Suprapubic skin (tissue), 4 donors: ENCODE measurements around the gene TIMM50.

Source experiments
- POLR2A ChIP-seq, 2 donors: fragments of 450-650 bp; IDR thresholded peaks; one replicate each; pipeline ENCODE4 v1.6.1; 2017; ENCODE audit warnings: antibody characterized with exemption in 2 of 2, mild to moderate bottlenecking in 2 of 2, moderate library complexity in 2 of 2
- POLR2AphosphoS5 ChIP-seq, 3 donors: sonication (generic); formaldehyde crosslinking; IDR thresholded peaks; one replicate each; pipeline ENCODE4 v1.6.1; 2017; ENCODE audit warnings: antibody characterized with exemption in 3 of 3
- TF ChIP-seq, protein P1 (sequence below), 2 donors: fragments of 200-600 bp in 1 of 2; fragments of 450-650 bp in 1 of 2; sonication (generic) in 1 of 2; IDR thresholded peaks; one replicate each; pipeline ENCODE4 v1.5.1; 2016 to 2019; ENCODE audit warnings: antibody characterized with exemption in 2 of 2, mild to moderate bottlenecking in 1 of 2, moderate library complexity in 1 of 2

DNA sequence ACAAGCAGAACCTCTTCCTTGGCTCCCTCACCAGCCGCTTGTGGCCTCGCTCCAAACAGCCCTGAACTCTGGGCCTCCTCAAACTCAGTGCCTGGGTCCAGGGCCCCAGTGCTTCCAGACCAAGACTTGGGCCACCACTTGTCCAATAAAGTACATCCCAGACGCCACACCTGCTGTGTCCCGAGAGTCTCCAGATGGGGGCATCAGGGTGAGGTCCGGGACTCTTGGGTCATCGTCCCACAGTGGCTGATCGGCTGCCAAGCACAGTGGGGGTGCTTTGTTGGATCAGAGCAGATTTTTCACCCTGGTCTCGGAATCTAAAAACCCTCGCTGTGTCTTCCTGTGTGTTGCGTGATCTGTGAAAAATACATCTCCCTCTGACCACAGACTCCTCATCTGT is 9.1 kb downstream of the TIMM50 start:
- TF ChIP-seq, protein P1, sequence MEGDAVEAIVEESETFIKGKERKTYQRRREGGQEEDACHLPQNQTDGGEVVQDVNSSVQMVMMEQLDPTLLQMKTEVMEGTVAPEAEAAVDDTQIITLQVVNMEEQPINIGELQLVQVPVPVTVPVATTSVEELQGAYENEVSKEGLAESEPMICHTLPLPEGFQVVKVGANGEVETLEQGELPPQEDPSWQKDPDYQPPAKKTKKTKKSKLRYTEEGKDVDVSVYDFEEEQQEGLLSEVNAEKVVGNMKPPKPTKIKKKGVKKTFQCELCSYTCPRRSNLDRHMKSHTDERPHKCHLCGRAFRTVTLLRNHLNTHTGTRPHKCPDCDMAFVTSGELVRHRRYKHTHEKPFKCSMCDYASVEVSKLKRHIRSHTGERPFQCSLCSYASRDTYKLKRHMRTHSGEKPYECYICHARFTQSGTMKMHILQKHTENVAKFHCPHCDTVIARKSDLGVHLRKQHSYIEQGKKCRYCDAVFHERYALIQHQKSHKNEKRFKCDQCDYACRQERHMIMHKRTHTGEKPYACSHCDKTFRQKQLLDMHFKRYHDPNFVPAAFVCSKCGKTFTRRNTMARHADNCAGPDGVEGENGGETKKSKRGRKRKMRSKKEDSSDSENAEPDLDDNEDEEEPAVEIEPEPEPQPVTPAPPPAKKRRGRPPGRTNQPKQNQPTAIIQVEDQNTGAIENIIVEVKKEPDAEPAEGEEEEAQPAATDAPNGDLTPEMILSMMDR (IDR thresholded peaks at IDR 0.05), result no peak
- no peak for TF ChIP-seq POLR2A (IDR thresholded peaks at IDR 0.05)
- no peak for TF ChIP-seq POLR2AphosphoS5 (IDR thresholded peaks at IDR 0.05)
